Adipocyte (in vitro differentiated cells): ENCODE results near the gene HGFAC.
"Not testable (repeated sequence)": the region's sequence is repeated elsewhere in the genome, so short reads cannot be mapped to it uniquely, and the experiment has no call there.

ENCODE experiments used
- DNase-seq: peaks from one replicate; pipeline ENCODE4 v3.0.0-alpha.2; 2015; ENCODE audit warnings: low read depth
- H3K27me3 ChIP-seq: replicated peaks from 2 replicates; pipeline ENCODE4 v1.7.0; 2013; ENCODE audit warnings: mild to moderate bottlenecking, low read length, moderate library complexity; ENCODE audit not compliant: control insufficient read depth, insufficient read depth
- H3K36me3 ChIP-seq: 2 replicates; pipeline ENCODE4 v1.7.0; 2013; ENCODE audit warnings: low read length, mild to moderate bottlenecking, moderate library complexity; ENCODE audit not compliant: control insufficient read depth, insufficient read depth, severe bottlenecking
- H3K4me1 ChIP-seq: 2 replicates; pipeline ENCODE4 v1.7.0; 2013; ENCODE audit warnings: mild to moderate bottlenecking, low read length, moderate library complexity; ENCODE audit not compliant: control insufficient read depth, insufficient read depth
- H3K4me3 ChIP-seq: 2 replicates; pipeline ENCODE4 v1.7.0; 2013; ENCODE audit warnings: mild to moderate bottlenecking, low read length, moderate library complexity
- H3K9ac ChIP-seq: 2 replicates; pipeline ENCODE4 v1.7.0; 2013; ENCODE audit warnings: mild to moderate bottlenecking, low read length, moderate library complexity
- H3K9me3 ChIP-seq: 2 replicates; pipeline ENCODE4 v1.7.0; 2013; ENCODE audit warnings: mild to moderate bottlenecking, low read length, moderate library complexity; ENCODE audit not compliant: control insufficient read depth

Gene HGFAC

GRCh38 chr4:3445829-3446545, 4.2 kb downstream of the HGFAC start:
- H3K4me1 ChIP-seq: no peaks in the 10 kb centered on the region
- no peaks in the 10 kb centered on the region for H3K9me3 ChIP-seq
- no peak overlapping the region for H3K9ac ChIP-seq
- H3K27me3 ChIP-seq: no peaks in the 10 kb centered on the region
- no peaks in the 10 kb centered on the region for H3K36me3 ChIP-seq
- H3K4me3 ChIP-seq: no peak overlapping the region
- DNase-seq: no peak

GRCh38 chr4:3446631-3447320, 5.0 kb downstream of the HGFAC start:
- Histone ChIP-seq H3K36me3 (no peaks in the 10 kb centered on the region), H3K4me1 (peaks cover 2% of the 10 kb centered on the region), H3K27me3 (no peaks in the 10 kb centered on the region), H3K4me3 (no peak overlapping the region), H3K9me3 (no peaks in the 10 kb centered on the region), H3K9ac (no peak overlapping the region)
- no peak for DNase-seq

- peaks cover 6% of the 10 kb centered on the region for H3K4me1 ChIP-seq
- no peaks in the 10 kb centered on the region for H3K27me3 ChIP-seq
- H3K9ac ChIP-seq: no peak overlapping the region
- H3K4me3 ChIP-seq: no peak overlapping the region
- H3K36me3 ChIP-seq: no peaks in the 10 kb centered on the region
- DNase-seq: no peak
- H3K9me3 ChIP-seq: no peaks in the 10 kb centered on the region
Observed at GRCh38 chr4:3447431-3448395, 5.9 kb downstream of the HGFAC start.

- Histone ChIP-seq H3K4me1 (peaks cover 6% of the 10 kb centered on the region), H3K27me3 (no peaks in the 10 kb centered on the region), H3K9ac (no peak overlapping the region), H3K9me3 (peaks cover 5% of the 10 kb centered on the region), H3K36me3 (no peaks in the 10 kb centered on the region), H3K4me3 (no peak overlapping the region)
- DNase-seq: no peak
Observed at GRCh38 chr4:3449047-3449573, 7.3 kb downstream of the HGFAC start.

GRCh38 chr4:3449574-3450534, 8.1 kb downstream of the HGFAC start:
- peaks cover 12% of the 10 kb centered on the region for H3K9me3 ChIP-seq
- H3K4me3 ChIP-seq: no peak overlapping the region

DNA sequence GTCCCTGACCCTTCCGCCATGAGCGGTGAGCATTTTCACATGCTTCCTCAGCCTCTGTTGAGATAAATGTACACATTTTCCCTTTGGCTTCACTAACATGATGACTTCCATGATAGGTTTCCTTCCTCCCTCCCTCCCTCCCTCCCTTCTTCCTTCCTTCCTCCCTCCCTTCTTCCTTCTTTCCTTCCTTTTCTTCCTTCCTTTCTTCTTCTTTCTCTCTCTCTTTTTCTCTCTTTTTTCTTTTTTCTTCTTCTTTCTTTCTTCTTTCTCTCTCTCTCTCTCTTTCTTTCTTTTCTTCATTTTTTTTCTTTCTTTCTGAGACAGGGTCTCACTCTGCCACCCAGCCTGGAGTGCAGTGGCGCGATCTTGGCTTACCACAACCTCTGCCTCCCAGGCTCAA, 8.9 kb downstream of the HGFAC start:
- Histone ChIP-seq H3K36me3 (no peaks in the 10 kb centered on the region), H3K4me1 (peaks cover 6% of the 10 kb centered on the region), H3K27me3 (no peaks in the 10 kb centered on the region), H3K4me3 (no peak overlapping the region), H3K9ac (no peak overlapping the region), H3K9me3 (peaks cover 20% of the 10 kb centered on the region)
- DNase-seq: no peak

More at GRCh38 chr4:3449574-3450534, 8.1 kb downstream of the HGFAC start:
- Histone ChIP-seq H3K27me3 (no peaks in the 10 kb centered on the region), H3K4me1 (peaks cover 6% of the 10 kb centered on the region), H3K36me3 (no peaks in the 10 kb centered on the region), H3K9ac (no peak overlapping the region)
- DNase-seq: no peak

- peak; percentile 75 for DNase-seq
- no peak overlapping the region for H3K4me3 ChIP-seq
Observed at GRCh38 chr4:3451956-3452355, 10.2 kb downstream of the HGFAC start.

GRCh38 chr4:3452376-3452775, 10.6 kb downstream of the HGFAC start:
- H3K4me3 ChIP-seq: no peak overlapping the region
- no peak overlapping the region for H3K9ac ChIP-seq

More at GRCh38 chr4:3451956-3452355, 10.2 kb downstream of the HGFAC start:
- Histone ChIP-seq H3K36me3 (no peaks in the 10 kb centered on the region), H3K9ac (no peak overlapping the region), H3K27me3 (no peaks in the 10 kb centered on the region), H3K9me3 (peaks cover 29% of the 10 kb centered on the region), H3K4me1 (peaks cover 6% of the 10 kb centered on the region)

GRCh38 chr4:3455596-3455995, 13.8 kb downstream of the HGFAC start:
- not testable (repeated sequence) for H3K4me3 ChIP-seq, H3K27me3 ChIP-seq, H3K9ac ChIP-seq, H3K36me3 ChIP-seq, H3K4me1 ChIP-seq, DNase-seq
- peaks cover 42% of the 10 kb centered on the region for H3K9me3 ChIP-seq

More at GRCh38 chr4:3452376-3452775, 10.6 kb downstream of the HGFAC start:
- DNase-seq: no peak
- Histone ChIP-seq H3K27me3 (no peaks in the 10 kb centered on the region), H3K9me3 (peaks cover 33% of the 10 kb centered on the region), H3K36me3 (no peaks in the 10 kb centered on the region), H3K4me1 (peaks cover 6% of the 10 kb centered on the region)

GRCh38 chr4:3458371-3458770, 16.6 kb downstream of the HGFAC start:
- H3K4me3 ChIP-seq: no peak overlapping the region
- H3K4me1 ChIP-seq: no peaks in the 10 kb centered on the region
- H3K36me3 ChIP-seq: no peaks in the 10 kb centered on the region
- H3K27me3 ChIP-seq: peaks cover 16% of the 10 kb centered on the region
- no peak overlapping the region for H3K9ac ChIP-seq
- peaks cover 42% of the 10 kb centered on the region for H3K9me3 ChIP-seq
- DNase-seq: no peak
